Measurements from ENCODE around the gene TMEM45B.
"Not testable (repeated sequence)": the region's sequence is repeated elsewhere in the genome, so short reads cannot be mapped to it uniquely, and the experiment has no call there.

TMEM45B gene

GRCh38 chr11:129815596-129816461, at the start of gene TMEM45B:
Gene TMEM45B (plus strand): TSS chr11:129815848. CDS start chr11:129852483, 36,635 bp downstream.
- DNase-seq (ENCODE audit: low spot score), result no peak

- peak; percentile 61 for DNase-seq (ENCODE audit: low spot score)
Observed at GRCh38 chr11:129766898-129767604, 48.6 kb upstream of the TMEM45B start.

- DNase-seq (ENCODE audit: low spot score), result no peak
Observed at GRCh38 chr11:129767827-129768226, 47.8 kb upstream of the TMEM45B start.

- DNase-seq (ENCODE audit: low spot score), result no peak
Observed at GRCh38 chr11:129768356-129768755, 47.3 kb upstream of the TMEM45B start.

GRCh38 chr11:129769059-129769458, 46.6 kb upstream of the TMEM45B start:
- no peak for DNase-seq (ENCODE audit: low spot score)

GRCh38 chr11:129770993-129771392, 44.7 kb upstream of the TMEM45B start:
- DNase-seq (ENCODE audit: low spot score), result no peak

GRCh38 chr11:129771456-129771855, 44.2 kb upstream of the TMEM45B start:
- peak; percentile 53 for DNase-seq (ENCODE audit: low spot score)

- no peak for DNase-seq (ENCODE audit: low spot score)
Observed at GRCh38 chr11:129778877-129779276, 36.8 kb upstream of the TMEM45B start.

GRCh38 chr11:129779342-129779741, 36.3 kb upstream of the TMEM45B start:
- DNase-seq (ENCODE audit: low spot score), result no peak

GRCh38 chr11:129785383-129786111, 30.1 kb upstream of the TMEM45B start:
- no peak for DNase-seq (ENCODE audit: low spot score)

GRCh38 chr11:129786112-129786416, 29.6 kb upstream of the TMEM45B start:
- not testable (repeated sequence) for DNase-seq (ENCODE audit: low spot score)

- DNase-seq (ENCODE audit: low spot score), result no peak
Observed at GRCh38 chr11:129787532-129788155, 28.0 kb upstream of the TMEM45B start.

GRCh38 chr11:129788278-129788677, 27.4 kb upstream of the TMEM45B start:
- DNase-seq (ENCODE audit: low spot score), result no peak

- DNase-seq (ENCODE audit: low spot score), result no peak
Observed at GRCh38 chr11:129790106-129790505, 25.5 kb upstream of the TMEM45B start.

GRCh38 chr11:129791515-129791914, 24.1 kb upstream of the TMEM45B start:
- DNase-seq (ENCODE audit: low spot score), result no peak

- no peak for DNase-seq (ENCODE audit: low spot score)
Observed at GRCh38 chr11:129792663-129793062, 23.0 kb upstream of the TMEM45B start.

- DNase-seq (ENCODE audit: low spot score), result no peak
Observed at GRCh38 chr11:129795089-129795488, 20.6 kb upstream of the TMEM45B start.

- no peak for DNase-seq (ENCODE audit: low spot score)
Observed at GRCh38 chr11:129798212-129798611, 17.4 kb upstream of the TMEM45B start.

- not testable (repeated sequence) for DNase-seq (ENCODE audit: low spot score)
Observed at GRCh38 chr11:129800162-129800561, 15.5 kb upstream of the TMEM45B start.

- DNase-seq (ENCODE audit: low spot score), result no peak
Observed at GRCh38 chr11:129800655-129801054, 15.0 kb upstream of the TMEM45B start.

- DNase-seq (ENCODE audit: low spot score), result no peak
Observed at GRCh38 chr11:129803533-129803932, 12.1 kb upstream of the TMEM45B start.

- DNase-seq (ENCODE audit: low spot score), result no peak
Observed at GRCh38 chr11:129804012-129804411, 11.6 kb upstream of the TMEM45B start.
